Smooth muscle cell of the brain vasculature (primary cell): ENCODE measurements around the gene PLA2G3.
"Not testable (repeated sequence)": the region's sequence is repeated elsewhere in the genome, so short reads cannot be mapped to it uniquely, and the experiment has no call there.

Source experiments
- DNase-seq: peaks from one replicate; pipeline ENCODE4 v3.0.0-alpha.2; 2012; ENCODE audit warnings: low read depth, low spot score

Gene PLA2G3

GRCh38 chr22:31102441-31103081, 37.7 kb downstream of the PLA2G3 start:
- no peak for DNase-seq

DNA sequence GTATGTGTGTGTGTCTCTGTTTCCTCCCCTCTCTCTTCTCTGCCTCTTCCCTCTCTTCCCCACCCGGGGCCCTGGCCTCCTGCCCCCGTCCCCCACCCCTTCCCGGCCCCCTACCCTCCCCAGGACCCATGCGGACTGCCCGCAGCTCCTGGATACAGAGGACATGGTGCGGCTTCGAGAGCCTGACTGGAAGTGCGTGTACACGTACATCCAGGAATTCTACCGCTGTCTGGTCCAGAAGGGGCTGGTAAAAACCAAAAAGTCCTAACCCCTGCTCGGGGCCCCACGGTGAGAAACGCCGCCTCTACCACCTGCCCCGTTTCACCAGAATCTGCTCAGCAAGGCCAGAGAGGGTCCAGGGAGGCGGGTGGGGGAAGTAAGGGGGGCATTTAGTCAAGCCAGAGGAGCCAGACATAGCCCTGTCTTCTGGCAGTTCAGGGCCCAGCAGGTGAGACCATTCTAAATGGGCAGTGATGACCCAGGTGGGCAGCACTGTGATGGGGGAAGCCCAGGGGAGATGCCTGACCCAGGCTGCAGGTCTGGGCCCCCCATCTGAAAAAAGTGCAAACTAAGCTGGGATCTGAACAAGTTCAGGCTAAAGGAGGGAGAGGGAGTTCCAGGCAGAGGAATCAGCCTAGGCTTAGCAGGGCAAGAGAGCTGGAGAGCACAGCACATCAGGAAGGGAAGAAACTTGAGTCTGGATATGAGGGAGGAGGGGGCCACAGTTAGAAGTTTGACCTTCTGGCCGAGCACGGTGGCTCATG, 39.4 kb downstream of the PLA2G3 start:
- DNase-seq, result no peak

GRCh38 chr22:31099841-31100761, 40.2 kb downstream of the PLA2G3 start:
- no peak for DNase-seq

GRCh38 chr22:31099386-31099785, 40.9 kb downstream of the PLA2G3 start:
- no peak for DNase-seq

DNA sequence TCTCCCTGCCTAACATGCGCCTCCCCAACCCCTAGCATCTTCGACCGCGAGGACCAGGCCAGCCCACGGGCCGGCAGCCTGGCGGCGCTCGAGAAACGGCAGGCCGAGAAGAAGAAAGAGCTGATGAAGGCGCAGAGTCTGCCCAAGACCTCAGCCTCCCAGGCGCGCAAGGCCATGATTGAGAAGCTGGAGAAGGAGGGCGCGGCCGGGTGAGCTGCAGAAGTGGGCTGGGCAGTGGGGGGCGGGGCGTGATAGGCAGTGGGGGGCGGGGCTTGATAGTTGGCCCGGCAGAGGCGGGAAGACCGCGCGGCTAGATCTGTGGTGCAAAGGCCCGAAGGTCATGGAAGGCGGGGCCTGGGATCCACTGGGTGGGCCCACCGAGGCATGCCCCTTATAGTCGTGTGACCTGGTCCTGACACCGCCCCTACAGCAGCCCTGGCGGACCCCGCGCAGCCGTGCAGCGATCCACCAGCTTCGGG, 41.6 kb downstream of the PLA2G3 start:
- DNase-seq, result no peak

DNA sequence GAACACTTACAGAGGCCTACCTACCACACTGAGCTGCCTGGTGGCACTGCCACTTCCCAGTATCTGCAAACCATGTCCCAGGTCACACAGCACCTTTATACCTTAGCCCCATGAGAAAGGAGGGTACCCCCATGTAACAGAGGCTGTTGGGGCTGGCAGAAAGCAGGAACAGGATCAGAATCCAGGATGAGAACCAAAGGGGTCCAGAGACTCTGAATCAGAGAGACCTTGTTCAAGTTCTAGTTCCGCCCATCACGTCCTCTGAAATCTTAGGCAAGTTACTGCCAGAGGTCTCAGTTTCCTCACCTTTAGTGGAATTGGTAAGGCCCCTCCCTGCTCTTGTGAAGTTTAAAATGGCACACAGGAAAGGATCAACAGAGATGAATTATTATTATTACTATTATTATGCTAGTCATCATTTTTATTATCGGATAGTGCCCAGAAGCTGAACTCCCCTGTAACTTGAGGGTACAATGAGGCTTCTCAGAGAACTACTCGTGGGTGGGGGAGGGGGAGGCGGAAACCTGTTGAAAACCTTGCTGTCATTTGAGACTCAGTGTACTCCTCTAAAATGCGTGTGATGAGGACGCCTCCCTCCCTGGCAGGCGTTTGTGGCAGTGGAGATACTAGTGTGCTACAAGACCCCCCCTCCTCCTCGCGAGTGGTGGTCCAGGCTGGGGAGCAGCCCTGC, 42.2 kb downstream of the PLA2G3 start:
- no peak for DNase-seq

DNA sequence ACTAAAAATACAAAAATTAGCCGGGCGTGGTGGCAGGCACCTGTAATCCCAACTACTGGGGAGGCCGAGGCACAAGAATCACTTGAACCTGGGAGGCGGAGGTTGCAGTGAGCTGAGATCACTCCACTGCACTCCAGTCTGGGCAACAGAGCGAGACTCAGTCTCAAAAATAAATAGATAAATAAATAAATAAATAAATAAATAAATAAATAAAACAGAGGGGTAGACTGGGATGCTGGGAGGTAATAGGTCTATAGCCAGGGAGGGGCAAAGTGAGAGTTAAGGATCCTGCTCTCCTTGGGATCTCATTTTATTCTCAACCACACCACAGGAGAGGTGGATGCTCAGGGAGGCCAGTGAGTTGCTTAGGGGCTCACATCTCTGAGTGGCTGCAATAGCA, 42.8 kb downstream of the PLA2G3 start:
- not testable (repeated sequence) for DNase-seq

- no peak for DNase-seq
Observed at GRCh38 chr22:31096657-31097279, 43.5 kb downstream of the PLA2G3 start.

- DNase-seq, result no peak
Observed at GRCh38 chr22:31095637-31096249, 44.6 kb downstream of the PLA2G3 start.

DNA sequence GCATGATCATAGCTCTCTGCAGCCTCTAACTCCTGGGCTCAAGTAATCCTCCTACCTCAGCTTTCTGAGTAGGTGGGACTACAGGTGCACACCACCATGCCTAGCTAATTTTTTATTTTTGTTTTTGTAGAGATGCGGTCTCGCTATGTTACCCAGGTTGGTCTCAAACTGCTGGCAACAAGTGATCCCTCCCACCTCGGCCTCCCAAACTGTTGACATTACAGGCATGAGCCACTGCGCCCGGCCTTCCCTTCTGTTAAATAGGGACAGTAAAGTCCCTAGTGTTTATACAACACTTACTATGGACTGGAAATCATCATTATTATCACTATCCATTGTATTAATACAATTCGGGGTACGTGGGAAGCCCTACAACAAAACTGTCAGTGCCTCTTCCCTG, 45.6 kb downstream of the PLA2G3 start:
- DNase-seq, result no peak

GRCh38 chr22:31094021-31094551, 46.2 kb downstream of the PLA2G3 start:
- DNase-seq, result no peak

DNA sequence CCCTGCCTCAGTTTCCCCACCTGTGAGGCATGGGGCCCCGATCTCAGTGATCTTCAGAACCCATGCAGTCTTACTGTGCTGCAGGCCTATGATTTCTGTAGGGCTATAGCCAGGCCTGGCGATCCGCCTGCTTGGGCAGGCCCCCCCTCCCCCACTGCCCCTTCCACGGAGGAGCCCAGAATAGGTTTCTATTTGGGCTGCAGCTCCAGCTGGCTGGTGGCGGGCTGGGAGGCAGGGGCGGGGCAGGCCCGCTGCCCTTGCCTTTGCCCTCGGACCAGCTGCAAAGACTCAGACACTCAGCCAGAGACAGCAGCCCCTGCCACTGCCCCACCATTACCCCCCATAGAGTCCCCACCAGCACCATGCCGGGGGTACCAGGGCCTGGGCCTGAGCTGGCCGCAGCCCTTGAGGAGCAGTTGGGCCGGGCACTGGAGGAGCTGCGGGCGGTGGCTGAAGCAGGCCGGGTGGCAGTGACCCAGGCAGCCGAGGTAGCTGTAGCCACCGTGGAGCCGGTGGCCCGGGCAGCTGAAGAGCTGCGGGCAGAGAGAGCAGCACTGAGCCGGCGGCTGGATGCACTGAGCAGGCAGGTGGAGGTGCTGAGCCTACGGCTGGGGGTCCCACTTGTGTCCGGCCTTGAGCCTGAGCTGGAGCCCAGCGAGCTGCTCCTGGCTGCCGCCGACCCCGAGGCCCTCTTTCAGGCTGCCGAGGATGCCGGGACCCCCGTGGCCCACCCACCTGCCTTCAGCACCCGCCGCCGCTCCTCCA, 47.0 kb downstream of the PLA2G3 start:
- DNase-seq, result no peak

- DNase-seq, result no peak
Observed at GRCh38 chr22:31092161-31092560, 48.1 kb downstream of the PLA2G3 start.

DNA sequence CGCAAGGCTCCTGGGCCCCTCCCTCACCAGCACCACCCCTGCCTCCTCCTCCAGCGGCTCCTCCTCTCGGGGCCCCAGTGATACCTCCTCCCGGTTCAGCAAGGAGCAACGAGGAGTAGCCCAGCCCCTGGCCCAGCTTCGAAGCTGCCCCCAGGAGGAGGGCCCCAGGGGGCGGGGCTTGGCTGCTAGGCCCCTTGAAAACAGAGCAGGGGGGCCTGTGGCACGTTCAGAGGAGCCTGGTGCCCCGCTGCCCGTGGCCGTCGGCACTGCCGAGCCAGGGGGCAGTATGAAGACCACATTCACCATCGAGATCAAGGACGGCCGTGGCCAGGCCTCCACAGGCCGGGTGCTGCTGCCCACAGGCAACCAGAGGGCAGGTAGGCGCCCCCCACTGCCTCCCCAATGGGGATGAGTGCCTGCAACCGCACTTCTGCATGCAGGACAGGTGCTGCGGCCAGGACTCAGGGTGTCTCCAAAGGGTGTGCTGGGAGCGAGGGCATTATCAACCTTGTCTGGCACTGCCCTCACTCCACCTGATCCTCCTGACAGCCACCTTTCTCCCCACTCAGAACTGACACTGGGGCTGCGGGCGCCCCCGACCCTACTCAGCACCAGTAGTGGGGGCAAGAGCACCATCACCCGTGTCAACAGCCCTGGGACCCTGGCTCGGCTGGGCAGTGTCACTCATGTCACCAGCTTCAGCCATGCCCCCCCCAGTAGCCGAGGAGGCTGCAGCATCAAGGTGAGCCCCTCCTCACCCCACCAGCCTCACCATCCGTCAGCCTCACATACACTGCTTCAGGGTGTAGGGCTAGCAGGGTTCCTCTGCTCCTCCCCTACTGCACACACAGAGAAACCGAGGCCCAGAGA, 49.0 kb downstream of the PLA2G3 start:
- DNase-seq, result no peak

GRCh38 chr22:31090217-31091085, 49.9 kb downstream of the PLA2G3 start:
- no peak for DNase-seq

- no peak for DNase-seq
Observed at GRCh38 chr22:31089160-31090100, 50.9 kb downstream of the PLA2G3 start.
